HepG2 (cell line): ENCODE measurements around the gene OAS1. TPM values are rescaled to one million over a fixed set of nuclear protein-coding genes. Genes with fewer than 3 reads are reported as not detected.

Experiments used
- ATAC-seq: fragments of 200-7000 bp; cut with Tn5 transposase; 3 replicates; pipeline ENCODE4 v1.9.1; 2020; ENCODE audit warnings: mild to moderate bottlenecking, moderate library complexity
- BruUV-seq: library from RNA; stranded (reverse); fragments of 400-500 nt; replicated peaks from 2 replicates; lab custom pipeline; 2021; lab: Mats Ljungman, UMichigan
- CTCF ChIA-PET: fragments of 300-600 bp; formaldehyde crosslinking; extraction: SDS; loops from one replicate; lab custom pipeline; 2021; ENCODE audit warnings: low total read pairs, inconsistent platforms, low intra/inter-chr PET ratio; lab: Yijun Ruan, JAX
- POLR2A ChIA-PET: fragments of 350-600 bp; sonication (Branson Sonifier 250); formaldehyde crosslinking; loops from one replicate; lab custom pipeline; 2020; ENCODE audit warnings: antibody characterized with exemption, inconsistent platforms; lab: Yijun Ruan, JAX
- DNase-seq: peaks from one replicate; pipeline ENCODE4 v3.0.0-alpha.2; 2015; ENCODE audit warnings: low spot score
- FAIRE-seq: peaks from 3 replicates; lab custom pipeline; 2011; peaks lifted over from hg19 to GRCh38; lab: Jason Lieb, UNC
- H2AFZ ChIP-seq: one replicate; pipeline ENCODE4 v1.6.1; 2011; ENCODE audit warnings: low read length, inconsistent platforms
- H3K27ac ChIP-seq: fragments of 300-600 bp; 3 replicates; pipeline ENCODE4 v1.8.0; 2011; ENCODE audit warnings: mixed run types, mild to moderate bottlenecking, mixed read lengths, low read length, inconsistent platforms; ENCODE audit not compliant: insufficient read depth; ENCODE audit errors: extremely low read length
- H3K27me3 ChIP-seq, 2 experiments: fragments of 200-600 bp in 1 of 2; 2 replicates in 1 of 2; 3 replicates in 1 of 2; pipeline versions ENCODE4 v1.6.0 to v1.8.0; 2011; ENCODE audit warnings: low read length in 2 of 2, mild to moderate bottlenecking in 2 of 2, moderate library complexity in 2 of 2, inconsistent platforms in 1 of 2; ENCODE audit not compliant: insufficient read depth in 2 of 2, control insufficient read depth in 1 of 2
- H3K36me3 ChIP-seq, 2 experiments: fragments of 200-600 bp in 1 of 2; replicated peaks in 1 of 2; 2 replicates in 1 of 2; 3 replicates in 1 of 2; pipeline versions ENCODE4 v1.5.1 to v1.8.0; 2011; ENCODE audit warnings: low read length in 2 of 2, inconsistent platforms in 1 of 2; ENCODE audit not compliant: insufficient read depth in 2 of 2, control insufficient read depth in 1 of 2
- H3K4me1 ChIP-seq: 2 replicates; pipeline ENCODE4 v1.5.1; 2012; ENCODE audit warnings: low read length, inconsistent platforms; ENCODE audit not compliant: insufficient read depth
- H3K4me2 ChIP-seq: 2 replicates; pipeline ENCODE4 v1.6.0; 2011; ENCODE audit warnings: low read depth, low read length, inconsistent platforms
- H3K4me3 ChIP-seq, 3 experiments: fragments of 200-600 bp in 1 of 3; sonication (generic), shearing (Covaris generic) in 1 of 3; replicated peaks in 1 of 3; 2 replicates each; pipeline ENCODE4 v1.5.1; 2011 to 2016; ENCODE audit warnings: low read length in 3 of 3, inconsistent platforms in 2 of 3, low read depth in 2 of 3, mild to moderate bottlenecking in 2 of 3, control low read depth in 1 of 3, mixed read lengths in 1 of 3; ENCODE audit not compliant: insufficient read depth in 1 of 3
- H3K79me2 ChIP-seq: one replicate; pipeline ENCODE4 v1.6.1; 2011; ENCODE audit warnings: low read length, inconsistent platforms; ENCODE audit not compliant: insufficient read depth
- H3K9ac ChIP-seq: 2 replicates; pipeline ENCODE4 v1.6.0; 2011; ENCODE audit warnings: mild to moderate bottlenecking, low read depth, low read length, inconsistent platforms; ENCODE audit not compliant: insufficient read depth
- H3K9me3 ChIP-seq: 2 replicates; pipeline ENCODE4 v1.5.1; 2012; ENCODE audit warnings: mild to moderate bottlenecking, low read length
- H4K20me1 ChIP-seq: 2 replicates; pipeline ENCODE4 v1.6.0; 2011; ENCODE audit warnings: inconsistent platforms, mild to moderate bottlenecking, low read length, moderate library complexity; ENCODE audit not compliant: insufficient read depth
- PAX8 ChIP-seq: sonication (generic); formaldehyde crosslinking; IDR thresholded peaks from 2 replicates; pipeline ENCODE4 v1.8.0; 2022; ENCODE audit warnings: mild to moderate bottlenecking, missing genetic modification reagents, borderline replicate concordance
- STAG1 ChIP-seq: sonication (generic); formaldehyde crosslinking; IDR thresholded peaks from 2 replicates; pipeline ENCODE4 v1.4.0; 2020; ENCODE audit warnings: missing genetic modification reagents
- ZNF569 ChIP-seq: sonication (generic); formaldehyde crosslinking; IDR thresholded peaks from 2 replicates; pipeline ENCODE4 v1.5.0; 2020; ENCODE audit warnings: mild to moderate bottlenecking, missing genetic modification reagents, moderate library complexity, borderline replicate concordance
- WGBS: methylation state at CpG from one replicate; pipeline ENCODE4 v1.1.6; 2017; ENCODE audit warnings: low lambda C conversion rate; 5-methylcytosine and 5-hydroxymethylcytosine counted together
- in situ Hi-C: cut with HindIII; loops from 2 replicates; pipeline ENCODE4 v1.10.0; 2017; ENCODE audit warnings: low pct_unique_long_range_greater_than_20kb; ENCODE audit not compliant: extremely low pct_ligation_motif_present
- intact Hi-C: fragments of 100-400 bp; cut with micrococcal nuclease; formaldehyde crosslinking; loops from one replicate; pipeline ENCODE4 v1.10.0; 2022; ENCODE audit not compliant: unreplicated experiment
- polyA plus RNA-seq, 8 experiments: library from polyadenylated mRNA; depleted of rRNA in 3 of 8; stranded (reverse) in 7 of 8; unstranded in 1 of 8; fragments of >200 nt; fragmentation: Illumina TruSeq in 4 of 8; extraction: Trizol in 4 of 8; gene quantifications; 2 replicates each; pipeline versions ENCODE4 v1.2.1 to v1.2.3, GENCODE V29; 2011 to 2016; ENCODE audit warnings: low read depth in 4 of 8, missing spikeins in 1 of 8, mixed read lengths in 1 of 8; ENCODE audit not compliant: insufficient read depth in 1 of 8
- total RNA-seq, 5 experiments: library from RNA; depleted of rRNA; stranded (reverse); fragments of >200 nt; fragmentation: Illumina TruSeq; extraction: Trizol; gene quantifications; 2 replicates each; pipeline ENCODE4 v1.2.3, GENCODE V29; 2016; ENCODE audit warnings: low read depth in 1 of 5
- TF ChIP-seq, protein P1 (sequence below), 2 experiments: fragments of 450-650 bp in 1 of 2; sonication (generic) in 1 of 2; formaldehyde crosslinking in 1 of 2; IDR thresholded peaks; 2 replicates each; pipeline versions ENCODE4 v1.6.1 to v1.8.0; 2016 to 2022; ENCODE audit warnings: antibody characterized with exemption in 1 of 2, mild to moderate bottlenecking in 1 of 2, missing genetic modification reagents in 1 of 2
- TF ChIP-seq, protein P2 (sequence below): sonication (generic); formaldehyde crosslinking; IDR thresholded peaks from 2 replicates; pipeline ENCODE4 v1.5.0; 2020; ENCODE audit warnings: mild to moderate bottlenecking, missing genetic modification reagents, moderate library complexity
- TF ChIP-seq, protein P3 (sequence below): sonication (generic); formaldehyde crosslinking; conservative IDR thresholded peaks from 2 replicates; pipeline ENCODE4 v1.8.0; 2022; ENCODE audit warnings: mild to moderate bottlenecking, moderate library complexity, missing genetic modification reagents

OAS1 gene
- total and polyA plus RNA-seq, 2 of the 13 experiments (the other 11 are each of a cell fraction or from before 2014, with no cell fraction given), result 6.5 to 10.6 TPM

DNA sequence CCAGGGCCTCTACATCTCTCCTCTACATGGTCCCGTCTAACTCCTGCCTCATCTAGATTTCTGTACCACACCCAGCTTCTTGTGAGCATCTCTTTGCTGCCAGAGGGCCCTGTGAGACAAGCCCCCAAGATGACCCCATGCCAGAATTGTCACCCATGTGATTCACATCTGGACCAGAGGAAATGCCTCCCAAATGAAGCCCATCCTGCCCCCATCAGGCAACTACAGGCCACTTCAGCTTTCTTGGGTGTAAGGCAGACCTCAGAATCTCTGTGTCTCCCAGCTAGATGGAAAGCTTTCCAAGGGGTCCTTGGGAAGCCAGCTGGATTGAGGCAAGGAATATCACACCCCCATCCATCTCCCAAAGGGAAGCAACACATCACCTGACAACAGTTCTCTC is 22.2 kb downstream of the OAS1 start:
- peaks cover 40% of the 10 kb centered on the region for H3K4me1 ChIP-seq
- BruUV-seq, result no TSS peak
- H3K79me2 ChIP-seq, result no peaks in the 10 kb centered on the region
- no peaks in the 10 kb centered on the region for H3K36me3 ChIP-seq
- intact Hi-C loops (no loop called here), in situ Hi-C loops (no loop called here)
- H4K20me1 ChIP-seq, result no peaks in the 10 kb centered on the region
- H3K4me3 ChIP-seq, result no peak overlapping the region
- no peaks in the 10 kb centered on the region for H3K27me3 ChIP-seq
- H3K9me3 ChIP-seq, result no peaks in the 10 kb centered on the region; the same call in 1 of the 2 replicates
- ATAC-seq (no peak), FAIRE-seq (no peak), DNase-seq (no peak)
- no peak overlapping the region for H3K4me2 ChIP-seq
- ChIA-PET CTCF (no interaction called here), POLR2A (interaction anchor here (0.8 kb wide), 1 partner anchor 9 kb away, joined by 3 read pairs; the partner anchor contains the start of gene OAS3)
- TF ChIP-seq, protein P1, sequence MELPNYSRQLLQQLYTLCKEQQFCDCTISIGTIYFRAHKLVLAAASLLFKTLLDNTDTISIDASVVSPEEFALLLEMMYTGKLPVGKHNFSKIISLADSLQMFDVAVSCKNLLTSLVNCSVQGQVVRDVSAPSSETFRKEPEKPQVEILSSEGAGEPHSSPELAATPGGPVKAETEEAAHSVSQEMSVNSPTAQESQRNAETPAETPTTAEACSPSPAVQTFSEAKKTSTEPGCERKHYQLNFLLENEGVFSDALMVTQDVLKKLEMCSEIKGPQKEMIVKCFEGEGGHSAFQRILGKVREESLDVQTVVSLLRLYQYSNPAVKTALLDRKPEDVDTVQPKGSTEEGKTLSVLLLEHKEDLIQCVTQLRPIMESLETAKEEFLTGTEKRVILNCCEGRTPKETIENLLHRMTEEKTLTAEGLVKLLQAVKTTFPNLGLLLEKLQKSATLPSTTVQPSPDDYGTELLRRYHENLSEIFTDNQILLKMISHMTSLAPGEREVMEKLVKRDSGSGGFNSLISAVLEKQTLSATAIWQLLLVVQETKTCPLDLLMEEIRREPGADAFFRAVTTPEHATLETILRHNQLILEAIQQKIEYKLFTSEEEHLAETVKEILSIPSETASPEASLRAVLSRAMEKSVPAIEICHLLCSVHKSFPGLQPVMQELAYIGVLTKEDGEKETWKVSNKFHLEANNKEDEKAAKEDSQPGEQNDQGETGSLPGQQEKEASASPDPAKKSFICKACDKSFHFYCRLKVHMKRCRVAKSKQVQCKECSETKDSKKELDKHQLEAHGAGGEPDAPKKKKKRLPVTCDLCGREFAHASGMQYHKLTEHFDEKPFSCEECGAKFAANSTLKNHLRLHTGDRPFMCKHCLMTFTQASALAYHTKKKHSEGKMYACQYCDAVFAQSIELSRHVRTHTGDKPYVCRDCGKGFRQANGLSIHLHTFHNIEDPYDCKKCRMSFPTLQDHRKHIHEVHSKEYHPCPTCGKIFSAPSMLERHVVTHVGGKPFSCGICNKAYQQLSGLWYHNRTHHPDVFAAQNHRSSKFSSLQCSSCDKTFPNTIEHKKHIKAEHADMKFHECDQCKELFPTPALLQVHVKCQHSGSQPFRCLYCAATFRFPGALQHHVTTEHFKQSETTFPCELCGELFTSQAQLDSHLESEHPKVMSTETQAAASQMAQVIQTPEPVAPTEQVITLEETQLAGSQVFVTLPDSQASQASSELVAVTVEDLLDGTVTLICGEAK (IDR thresholded peaks at IDR 0.05), result no peak
- TF ChIP-seq, protein P1 (CRISPR knock-in tag; IDR thresholded peaks at IDR 0.05), result no peak
- TF ChIP-seq, protein P2, sequence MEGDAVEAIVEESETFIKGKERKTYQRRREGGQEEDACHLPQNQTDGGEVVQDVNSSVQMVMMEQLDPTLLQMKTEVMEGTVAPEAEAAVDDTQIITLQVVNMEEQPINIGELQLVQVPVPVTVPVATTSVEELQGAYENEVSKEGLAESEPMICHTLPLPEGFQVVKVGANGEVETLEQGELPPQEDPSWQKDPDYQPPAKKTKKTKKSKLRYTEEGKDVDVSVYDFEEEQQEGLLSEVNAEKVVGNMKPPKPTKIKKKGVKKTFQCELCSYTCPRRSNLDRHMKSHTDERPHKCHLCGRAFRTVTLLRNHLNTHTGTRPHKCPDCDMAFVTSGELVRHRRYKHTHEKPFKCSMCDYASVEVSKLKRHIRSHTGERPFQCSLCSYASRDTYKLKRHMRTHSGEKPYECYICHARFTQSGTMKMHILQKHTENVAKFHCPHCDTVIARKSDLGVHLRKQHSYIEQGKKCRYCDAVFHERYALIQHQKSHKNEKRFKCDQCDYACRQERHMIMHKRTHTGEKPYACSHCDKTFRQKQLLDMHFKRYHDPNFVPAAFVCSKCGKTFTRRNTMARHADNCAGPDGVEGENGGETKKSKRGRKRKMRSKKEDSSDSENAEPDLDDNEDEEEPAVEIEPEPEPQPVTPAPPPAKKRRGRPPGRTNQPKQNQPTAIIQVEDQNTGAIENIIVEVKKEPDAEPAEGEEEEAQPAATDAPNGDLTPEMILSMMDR (CRISPR knock-in tag), result peak; percentile 36
- TF ChIP-seq PAX8 (no peak), STAG1 (peak; percentile 20; the same call in 1 of the 2 replicates), ZNF569 (CRISPR knock-in tag) (no peak)
- TF ChIP-seq, protein P3, sequence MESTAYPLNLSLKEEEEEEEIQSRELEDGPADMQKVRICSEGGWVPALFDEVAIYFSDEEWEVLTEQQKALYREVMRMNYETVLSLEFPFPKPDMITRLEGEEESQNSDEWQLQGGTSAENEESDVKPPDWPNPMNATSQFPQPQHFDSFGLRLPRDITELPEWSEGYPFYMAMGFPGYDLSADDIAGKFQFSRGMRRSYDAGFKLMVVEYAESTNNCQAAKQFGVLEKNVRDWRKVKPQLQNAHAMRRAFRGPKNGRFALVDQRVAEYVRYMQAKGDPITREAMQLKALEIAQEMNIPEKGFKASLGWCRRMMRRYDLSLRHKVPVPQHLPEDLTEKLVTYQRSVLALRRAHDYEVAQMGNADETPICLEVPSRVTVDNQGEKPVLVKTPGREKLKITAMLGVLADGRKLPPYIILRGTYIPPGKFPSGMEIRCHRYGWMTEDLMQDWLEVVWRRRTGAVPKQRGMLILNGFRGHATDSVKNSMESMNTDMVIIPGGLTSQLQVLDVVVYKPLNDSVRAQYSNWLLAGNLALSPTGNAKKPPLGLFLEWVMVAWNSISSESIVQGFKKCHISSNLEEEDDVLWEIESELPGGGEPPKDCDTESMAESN, result no peak
- H3K27ac ChIP-seq, result no peak overlapping the region
- no peak overlapping the region for H2AFZ ChIP-seq
- no peak overlapping the region for H3K9ac ChIP-seq
- WGBS, result 70% methylated on average over 1 of the region's 1 CpG
